NCI-H1092 treated with DMSO at 0.1 percent for 48 hours (cell line): ENCODE results near the gene CAGE1.
"Not testable (repeated sequence)": the region's sequence is repeated elsewhere in the genome, so short reads cannot be mapped to it uniquely, and the experiment has no call there.

Source experiments
- DNase-seq: peaks from one replicate; lab custom pipeline; 2025; lab: John Stamatoyannopoulos, UW

Gene CAGE1

DNA sequence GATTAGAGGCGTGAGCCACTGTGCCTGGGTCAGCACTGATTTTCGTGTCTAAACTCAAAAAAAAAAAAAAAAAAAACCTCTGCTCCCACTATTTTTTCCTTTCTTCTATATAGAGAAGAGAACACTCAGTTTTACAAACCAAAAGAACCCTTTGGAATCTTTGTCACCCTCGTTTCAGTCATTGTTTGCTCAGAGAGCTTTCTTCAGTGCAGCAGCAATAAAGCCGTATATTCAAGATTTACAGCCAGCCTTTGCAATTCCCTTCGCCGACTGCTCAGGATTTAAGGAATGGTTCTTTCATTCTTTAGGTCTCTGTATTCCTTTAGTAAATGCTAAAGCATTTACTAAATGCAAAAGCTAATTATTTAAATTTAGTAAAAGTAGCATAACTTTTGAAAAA, 20.2 kb upstream of the CAGE1 start:
- no peak for DNase-seq

- no peak for DNase-seq
Measured at GRCh38 chr6:7406743-7407142, 17.2 kb upstream of the CAGE1 start.

- no peak for DNase-seq
Measured at GRCh38 chr6:7404546-7404945, 15.0 kb upstream of the CAGE1 start.

DNA sequence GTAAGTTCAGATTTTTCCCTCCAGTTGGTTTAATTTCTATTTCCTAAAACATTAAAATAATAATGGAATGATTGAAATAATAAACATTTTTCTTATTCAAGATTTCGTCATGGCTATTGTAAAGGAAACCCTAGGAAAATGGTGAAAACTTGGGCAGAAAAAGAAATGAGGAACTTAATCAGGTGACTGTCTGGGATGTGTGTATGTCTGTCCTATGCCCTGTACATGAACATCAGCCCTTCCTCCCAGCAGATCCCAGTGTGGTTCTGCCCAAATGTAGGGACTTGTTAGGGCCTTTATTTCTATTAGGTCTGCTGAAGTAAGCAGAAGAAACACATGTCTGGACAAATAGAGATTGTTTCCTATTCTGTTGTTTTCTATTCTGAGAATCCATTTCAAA, 13.2 kb upstream of the CAGE1 start:
- DNase-seq, result no peak

DNA sequence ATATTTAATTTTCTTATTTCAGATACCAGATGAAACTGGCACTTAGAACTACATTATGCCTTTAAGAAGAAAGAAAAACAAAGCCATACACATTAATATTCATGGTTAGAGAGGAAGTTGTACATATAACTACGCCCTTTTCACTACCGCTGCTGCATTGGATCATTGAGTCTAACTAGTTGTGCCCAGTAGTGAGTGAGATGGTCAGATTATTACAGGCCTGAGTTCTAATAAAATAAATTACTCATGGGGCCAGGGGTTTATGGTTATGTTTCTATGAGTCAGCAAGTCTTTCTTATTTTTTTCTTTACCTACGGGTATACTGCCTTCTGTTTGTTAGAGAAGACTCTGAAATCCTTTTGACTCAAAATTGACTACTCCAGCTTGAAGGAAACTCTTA, 11.5 kb upstream of the CAGE1 start:
- DNase-seq, result no peak

GRCh38 chr6:7392402-7392801, 2.9 kb upstream of the CAGE1 start:
- no peak for DNase-seq

DNA sequence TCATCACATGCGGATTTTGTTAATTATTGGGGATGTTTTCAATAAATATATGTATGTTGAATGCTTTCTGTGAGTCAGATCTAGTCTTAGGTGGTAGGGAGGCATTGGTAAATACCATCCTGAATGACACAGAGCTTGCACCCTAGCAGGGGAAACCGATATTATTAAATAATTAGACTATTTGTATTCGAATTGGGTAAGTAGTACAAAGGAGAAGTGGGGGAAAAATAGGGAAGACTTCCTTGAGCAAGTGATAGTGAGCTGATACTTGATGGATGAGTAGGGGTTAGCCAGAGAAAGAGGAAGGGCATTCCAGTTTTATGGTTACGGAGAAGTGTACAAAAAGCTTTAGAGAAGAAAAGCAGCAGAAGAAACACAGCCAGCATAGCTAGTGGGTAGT, 1.6 kb upstream of the CAGE1 start:
- DNase-seq, result no peak

DNA sequence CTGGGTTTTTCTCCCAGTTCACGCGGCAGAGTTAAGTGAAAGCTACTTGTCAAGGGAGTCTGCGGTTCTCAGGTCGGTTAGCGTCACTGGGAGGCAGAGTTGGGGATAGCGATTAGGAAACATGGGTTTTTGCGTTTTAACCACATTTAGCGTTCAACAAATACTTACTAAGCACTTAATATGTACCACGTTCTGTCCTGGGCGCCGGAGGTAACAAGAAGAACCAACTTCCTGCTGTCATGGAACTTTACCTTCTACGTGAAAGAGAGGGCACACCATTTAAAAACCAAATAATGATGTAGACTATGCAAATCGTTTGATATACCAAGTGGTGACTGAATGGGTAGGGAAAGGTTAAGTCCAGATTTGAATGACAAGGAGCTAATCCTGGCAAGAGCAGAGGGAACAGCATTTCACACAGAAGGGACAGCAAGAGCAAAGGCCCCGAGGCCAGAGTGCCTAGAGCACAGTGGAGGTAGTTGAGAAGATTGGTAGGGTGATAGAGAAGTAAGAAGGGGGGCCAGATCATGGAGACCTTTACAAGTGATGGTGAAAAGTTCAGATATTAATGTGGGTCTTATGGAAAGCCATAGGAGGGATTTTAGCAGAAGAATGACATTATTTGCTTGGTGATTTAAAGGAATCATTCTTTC, 810 bp upstream of the CAGE1 start:
- DNase-seq, result no peak

DNA sequence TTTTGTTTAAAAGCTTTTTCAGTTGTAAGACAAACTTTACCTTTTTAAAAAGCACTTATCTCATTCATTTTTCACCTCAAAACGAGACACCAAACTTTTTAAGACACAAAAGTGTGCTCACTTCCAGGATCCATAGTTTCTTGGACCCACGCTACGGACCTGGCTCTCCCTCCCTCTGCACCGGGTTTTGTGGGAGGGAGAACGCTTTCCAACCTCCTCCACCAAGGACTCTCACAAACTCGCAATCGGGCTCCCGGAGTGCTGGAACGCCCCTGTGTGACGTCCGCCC, 436 bp downstream of the CAGE1 start:
- DNase-seq, result no peak

- DNase-seq, result no peak
Measured at GRCh38 chr6:7381092-7381491, 8.4 kb downstream of the CAGE1 start.

GRCh38 chr6:7378740-7379139, 10.8 kb downstream of the CAGE1 start:
- DNase-seq, result no peak

GRCh38 chr6:7377961-7378360, 11.6 kb downstream of the CAGE1 start:
- DNase-seq, result no peak

DNA sequence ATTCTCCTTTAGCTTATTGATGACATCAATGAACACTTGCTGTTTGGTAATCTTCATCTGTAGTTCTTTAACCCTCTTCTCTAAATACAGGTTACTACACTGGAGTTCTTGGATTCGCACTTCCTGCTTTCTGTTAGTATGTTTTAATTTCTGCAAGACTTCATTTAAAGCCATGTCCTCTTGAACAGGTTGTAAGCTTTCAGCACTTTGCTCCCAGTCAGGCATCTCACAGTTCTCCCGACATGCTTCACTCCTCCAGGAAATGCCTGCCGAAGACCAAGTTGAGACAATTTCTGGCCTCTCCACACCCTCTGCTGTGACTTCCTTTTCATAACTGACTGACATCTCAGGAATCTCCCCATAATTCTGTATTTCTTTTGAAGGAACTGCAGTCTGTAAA, 15.8 kb downstream of the CAGE1 start:
- no peak for DNase-seq

- no peak for DNase-seq
Measured at GRCh38 chr6:7367408-7367807, 22.1 kb downstream of the CAGE1 start.

DNA sequence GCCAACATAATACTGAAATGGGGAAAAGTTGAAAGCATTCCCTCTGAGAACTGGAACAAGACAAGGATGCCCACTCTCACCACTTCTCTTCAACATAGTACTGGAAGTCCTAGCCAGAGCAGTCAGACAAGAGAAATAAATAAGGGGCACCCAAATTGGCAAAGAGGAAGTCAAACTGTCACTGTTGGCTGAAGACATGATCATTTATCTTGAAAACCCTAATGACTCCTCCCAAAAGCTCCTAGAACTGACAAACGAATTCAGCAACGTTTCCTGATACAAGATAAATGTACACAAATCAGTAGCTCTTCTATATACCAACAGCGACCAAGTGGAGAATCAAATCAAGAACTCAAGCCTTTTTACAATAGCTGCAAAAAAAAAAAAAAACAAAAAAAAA, 37.6 kb downstream of the CAGE1 start:
- DNase-seq, result not testable (repeated sequence)

DNA sequence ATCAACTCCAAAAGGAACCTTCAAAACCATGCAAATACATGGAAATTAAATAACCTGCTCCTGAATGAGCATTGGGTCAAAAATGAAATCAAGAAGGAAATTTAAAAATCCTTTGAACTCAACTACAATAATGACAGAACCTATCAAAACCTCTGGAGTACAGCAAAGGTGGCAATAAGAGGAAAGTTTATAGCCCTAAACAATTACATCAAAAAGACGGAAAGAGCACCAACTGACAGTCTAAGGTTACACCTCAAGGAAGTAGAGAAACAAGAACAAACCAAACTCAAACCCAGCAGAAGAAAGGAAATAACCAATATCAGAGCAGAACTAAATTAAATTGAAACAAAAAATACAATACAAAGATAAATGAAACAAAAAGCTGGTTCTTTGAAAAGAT, 39.0 kb downstream of the CAGE1 start:
- DNase-seq, result not testable (repeated sequence)

GRCh38 chr6:7347551-7347997, 42.0 kb downstream of the CAGE1 start:
- not testable (repeated sequence) for DNase-seq

- not testable (repeated sequence) for DNase-seq
Measured at GRCh38 chr6:7344773-7345450, 44.6 kb downstream of the CAGE1 start.

DNA sequence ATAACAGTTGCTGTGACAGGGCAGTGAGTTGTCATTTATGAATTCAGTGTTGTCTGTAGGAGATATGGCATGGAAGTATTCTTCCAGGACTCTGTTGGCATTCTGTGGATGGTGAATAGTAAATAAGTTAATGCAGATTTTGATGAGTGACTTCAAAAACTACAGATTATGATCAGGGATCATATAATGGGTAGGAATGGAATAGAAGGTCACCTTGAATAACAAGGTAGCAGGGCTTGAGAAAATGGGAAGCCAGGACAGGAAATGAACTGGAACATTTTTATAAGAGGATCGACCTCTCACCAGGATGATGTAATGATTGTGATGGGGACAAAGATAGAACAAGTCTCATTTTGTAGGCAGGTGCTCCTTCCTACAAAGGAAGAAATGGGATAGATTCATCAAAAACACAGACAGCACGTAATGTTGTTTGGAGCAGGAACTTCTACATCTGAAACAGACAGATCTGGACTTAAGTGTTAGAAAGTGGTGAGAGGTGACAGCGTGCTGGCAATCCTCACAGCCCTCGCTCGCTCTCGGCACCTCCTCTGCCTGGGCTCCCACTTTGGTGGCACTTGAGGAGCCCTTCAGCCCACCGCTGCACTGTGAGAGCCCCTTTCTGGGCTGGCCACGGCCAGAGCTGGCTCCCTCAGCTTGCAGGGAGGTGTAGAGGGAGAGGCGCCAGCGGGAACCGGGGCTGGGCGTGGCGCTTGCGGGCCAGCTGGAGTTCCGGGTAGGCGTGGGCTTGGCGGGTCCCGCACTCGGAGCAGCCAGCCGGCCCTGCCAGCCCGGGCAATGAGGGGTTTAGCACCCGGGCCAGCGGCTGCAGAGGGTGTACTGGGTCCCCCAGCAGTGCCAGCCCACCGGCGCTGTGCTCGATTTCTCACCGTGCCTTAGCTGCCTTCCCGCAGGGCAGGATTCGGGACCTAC, 45.7 kb downstream of the CAGE1 start:
- no peak for DNase-seq

GRCh38 chr6:7341989-7342742, 47.4 kb downstream of the CAGE1 start:
- no peak for DNase-seq

- DNase-seq, result no peak
Measured at GRCh38 chr6:7341271-7341670, 48.3 kb downstream of the CAGE1 start.

DNA sequence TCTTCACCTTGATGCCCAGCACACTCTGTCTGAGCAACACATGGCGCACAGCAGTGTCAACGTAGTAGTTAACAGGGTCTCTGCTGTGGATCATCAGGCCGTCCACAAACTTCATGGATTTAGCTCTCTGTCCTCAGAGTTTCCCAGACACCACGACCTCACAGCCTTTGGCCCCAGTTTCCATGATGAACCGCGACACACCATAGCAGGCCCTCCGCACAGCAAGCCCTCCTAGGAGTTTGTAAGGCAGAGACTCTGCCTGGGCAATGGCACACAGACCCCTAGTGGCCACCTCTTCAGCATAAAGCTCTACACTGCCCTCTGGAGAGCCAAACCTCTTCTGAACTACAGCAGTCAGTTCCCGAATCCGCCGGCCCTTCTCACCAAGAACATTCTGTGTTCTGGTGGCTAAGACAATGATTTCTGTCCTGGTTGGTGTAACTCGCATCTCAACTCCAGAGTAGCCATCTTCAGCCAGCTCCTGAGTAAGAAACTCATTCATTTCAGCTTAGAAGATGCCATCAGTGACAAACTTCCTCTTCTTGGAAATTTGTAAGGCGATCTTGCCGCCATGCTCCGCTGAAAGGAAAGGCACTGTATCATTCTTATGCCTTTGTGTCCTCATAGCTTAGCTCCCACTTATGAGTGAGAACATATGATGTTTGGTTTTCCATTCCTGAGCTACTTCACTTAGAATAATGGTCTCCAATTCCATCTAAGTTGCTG, 50.4 kb downstream of the CAGE1 start:
- not testable (repeated sequence) for DNase-seq
